ENCODE data around the gene IZUMO2. TPM values are rescaled to one million over a fixed set of nuclear protein-coding genes. Genes with fewer than 3 reads are reported as not detected.

The IZUMO2 gene
- polyA plus RNA-seq, 1 donor (not counting 4 experiments of a cell fraction or from before 2014, with no cell fraction given), result not detected

- FAIRE-seq (no peak), DNase-seq (ENCODE audit: low read depth, low spot score) (no peak)
- no peak for TF ChIP-seq EZH2 (IDR thresholded peaks at IDR 0.05; ENCODE audit: low read length)
- TF ChIP-seq CTCF (optimal IDR thresholded peaks at IDR 0.05 in 1 of 3, IDR thresholded peaks at IDR 0.05 in 1 of 3, conservative IDR thresholded peaks at IDR 0.05 in 1 of 3; ENCODE audit: extremely low read depth in 1 of 3, insufficient read depth in 2 of 3, low read length in 3 of 3), result no peak
Measured at GRCh38 chr19:50209131-50209530, 46.0 kb upstream of the IZUMO2 start.

GRCh38 chr19:50207730-50208129 lies 44.6 kb upstream of the IZUMO2 start:
- FAIRE-seq (no peak), DNase-seq (ENCODE audit: low read depth, low spot score) (no peak)
- TF ChIP-seq CTCF (optimal IDR thresholded peaks at IDR 0.05 in 1 of 3, IDR thresholded peaks at IDR 0.05 in 1 of 3, conservative IDR thresholded peaks at IDR 0.05 in 1 of 3; ENCODE audit: extremely low read depth in 1 of 3, insufficient read depth in 2 of 3, low read length in 3 of 3) (no peak), EZH2 (IDR thresholded peaks at IDR 0.05; ENCODE audit: low read length) (no peak)
- no peaks in the 10 kb centered on the region for H3K9me1 ChIP-seq (ENCODE audit: control insufficient read depth, extremely low read depth, insufficient read depth, low read length)
- no peaks in the 10 kb centered on the region for H4K20me1 ChIP-seq (ENCODE audit: control insufficient read depth, extremely low read depth, insufficient read depth, low read length)
- H3K4me2 ChIP-seq (ENCODE audit: control insufficient read depth, extremely low read depth, insufficient read depth, low read depth, low read length), result no peak overlapping the region
- H3K36me3 ChIP-seq (ENCODE audit: control insufficient read depth in 2 of 2, extremely low read depth in 1 of 2, insufficient read depth in 2 of 2, low read length in 2 of 2), result no peaks in the 10 kb centered on the region
- no peak overlapping the region for H2AFZ ChIP-seq (ENCODE audit: control insufficient read depth, low read length)
- H3K4me3 ChIP-seq (ENCODE audit: control insufficient read depth in 2 of 3, extremely low read depth in 1 of 3, insufficient read depth in 2 of 3, low read depth in 1 of 3, low read length in 3 of 3), result no peak overlapping the region
- no peak overlapping the region for H3K27ac ChIP-seq (ENCODE audit: control insufficient read depth, insufficient read depth, low read length)
- H3K27me3 ChIP-seq (ENCODE audit: control insufficient read depth, extremely low read depth, insufficient read depth, low read length), result peaks cover 27% of the 10 kb centered on the region
- no peaks in the 10 kb centered on the region for H3K9me3 ChIP-seq (ENCODE audit: control insufficient read depth, low read depth, low read length)
- no peaks in the 10 kb centered on the region for H3K79me2 ChIP-seq (ENCODE audit: control insufficient read depth, insufficient read depth, low read length)
- no peak overlapping the region for H3K9ac ChIP-seq (ENCODE audit: control insufficient read depth, extremely low read depth, insufficient read depth, low read length)
- no peaks in the 10 kb centered on the region for H3K4me1 ChIP-seq (ENCODE audit: control insufficient read depth, extremely low read depth, insufficient read depth, low read length)
- dilution Hi-C loops (cut with MboI; ENCODE audit: extremely low pct_ligation_motif_present, low sequenced_read_pairs), result no loop called here

More at GRCh38 chr19:50209131-50209530, 46.0 kb upstream of the IZUMO2 start:
- H3K4me3 ChIP-seq (ENCODE audit: control insufficient read depth in 2 of 3, extremely low read depth in 1 of 3, insufficient read depth in 2 of 3, low read depth in 1 of 3, low read length in 3 of 3), result no peak overlapping the region
- H3K27me3 ChIP-seq (ENCODE audit: control insufficient read depth, extremely low read depth, insufficient read depth, low read length), result peaks cover 15% of the 10 kb centered on the region
- H3K4me1 ChIP-seq (ENCODE audit: control insufficient read depth, extremely low read depth, insufficient read depth, low read length), result no peaks in the 10 kb centered on the region
- H4K20me1 ChIP-seq (ENCODE audit: control insufficient read depth, extremely low read depth, insufficient read depth, low read length), result no peaks in the 10 kb centered on the region
- dilution Hi-C loops (cut with MboI; ENCODE audit: extremely low pct_ligation_motif_present, low sequenced_read_pairs), result no loop called here
- H3K27ac ChIP-seq (ENCODE audit: control insufficient read depth, insufficient read depth, low read length), result no peak overlapping the region
- no peaks in the 10 kb centered on the region for H3K9me3 ChIP-seq (ENCODE audit: control insufficient read depth, low read depth, low read length)
- H3K9ac ChIP-seq (ENCODE audit: control insufficient read depth, extremely low read depth, insufficient read depth, low read length), result no peak overlapping the region
- no peaks in the 10 kb centered on the region for H3K36me3 ChIP-seq (ENCODE audit: control insufficient read depth in 2 of 2, extremely low read depth in 1 of 2, insufficient read depth in 2 of 2, low read length in 2 of 2)
- H3K9me1 ChIP-seq (ENCODE audit: control insufficient read depth, extremely low read depth, insufficient read depth, low read length), result no peaks in the 10 kb centered on the region
- no peak overlapping the region for H3K4me2 ChIP-seq (ENCODE audit: control insufficient read depth, extremely low read depth, insufficient read depth, low read depth, low read length)
- H2AFZ ChIP-seq (ENCODE audit: control insufficient read depth, low read length), result no peak overlapping the region
- H3K79me2 ChIP-seq (ENCODE audit: control insufficient read depth, insufficient read depth, low read length), result no peaks in the 10 kb centered on the region

Measured in keratinocyte (primary cell).